Natural killer cell (primary cell): ENCODE measurements around the gene BCR. TPM values are rescaled to one million over a fixed set of nuclear protein-coding genes. Genes with fewer than 3 reads are reported as not detected.

ENCODE experiments used
- ATAC-seq, 3 donors: fragments of 150-1000 bp in 2 of 3; fragments of 200-7000 bp in 1 of 3; cut with Tn5 transposase; 1 replicate in 1 of 3; 2 replicates in 2 of 3; pipeline ENCODE4 v1.10.0; 2021; ENCODE audit warnings: mild to moderate bottlenecking in 2 of 3, moderate library complexity in 2 of 3
- DNase-seq, 2 donors: peaks; one replicate each; pipeline versions ENCODE4 v3.0.0 to v3.0.0-alpha.2; 2013 to 2021; ENCODE audit warnings: mixed read lengths in 1 of 2
- H3K27ac ChIP-seq: one replicate; pipeline ENCODE4 v1.5.1; 2013; ENCODE audit warnings: mild to moderate bottlenecking, low read length
- H3K27me3 ChIP-seq: one replicate; pipeline ENCODE4 v1.6.1; 2013; ENCODE audit warnings: low read length; ENCODE audit not compliant: control insufficient read depth, insufficient read depth
- H3K36me3 ChIP-seq: one replicate; pipeline ENCODE4 v1.6.1; 2013; ENCODE audit warnings: low read length; ENCODE audit not compliant: control insufficient read depth, insufficient read depth
- H3K4me1 ChIP-seq: one replicate; pipeline ENCODE4 v1.6.1; 2013; ENCODE audit warnings: low read length; ENCODE audit not compliant: control insufficient read depth, insufficient read depth
- H3K4me3 ChIP-seq: one replicate; pipeline ENCODE4 v1.5.1; 2013; ENCODE audit warnings: low read length
- H3K9me3 ChIP-seq: one replicate; pipeline ENCODE4 v1.6.1; 2013; ENCODE audit warnings: low read length; ENCODE audit not compliant: control insufficient read depth, insufficient read depth
- H3K27ac Mint-ChIP-seq, 2 donors: one replicate each; pipeline ENCODE4 v1.8.0; 2022; ENCODE audit warnings: mild to moderate bottlenecking in 2 of 2, mixed read lengths in 2 of 2, moderate library complexity in 1 of 2
- H3K27me3 Mint-ChIP-seq, 2 donors: one replicate each; pipeline ENCODE4 v1.8.0; 2022; ENCODE audit warnings: low read depth in 2 of 2, mixed read lengths in 2 of 2
- H3K36me3 Mint-ChIP-seq: one replicate; pipeline ENCODE4 v1.8.0; 2022; ENCODE audit warnings: mixed read lengths
- H3K4me1 Mint-ChIP-seq, 2 donors: one replicate each; pipeline ENCODE4 v1.8.0; 2022; ENCODE audit warnings: mixed read lengths in 2 of 2
- H3K4me3 Mint-ChIP-seq: one replicate; pipeline ENCODE4 v1.8.0; 2022; ENCODE audit warnings: mild to moderate bottlenecking, moderate library complexity, mixed read lengths
- H3K9me3 Mint-ChIP-seq, 2 donors: one replicate each; pipeline ENCODE4 v1.8.0; 2022; ENCODE audit warnings: mixed read lengths in 2 of 2
- WGBS: methylation state at CpG from one replicate; pipeline ENCODE4 v1.1.7; 2013; ENCODE audit warnings: missing lambda C conversion rate; ENCODE audit not compliant: insufficient coverage; 5-methylcytosine and 5-hydroxymethylcytosine counted together
- intact Hi-C: fragments of 100-400 bp; cut with micrococcal nuclease; formaldehyde crosslinking; loops from one replicate; pipeline ENCODE4 v1.14.2; 2022
- total RNA-seq, 4 donors: library from RNA; stranded (reverse); fragments of 120-200 nt in 1 of 4; gene quantifications; one replicate each; pipeline versions ENCODE4 v1.2.3 to v1.2.4, GENCODE V29; 2013 to 2022
- TF ChIP-seq, protein P1 (sequence below): fragments of 200-600 bp; IDR thresholded peaks from one replicate; pipeline ENCODE4 v1.8.0; 2022; ENCODE audit warnings: antibody characterized with exemption

Gene BCR
- total RNA-seq, 3 donors from 2014 or later (not counting 1 experiment from before 2014, with no cell fraction given): 166 to 186 (median 167) TPM

DNA sequence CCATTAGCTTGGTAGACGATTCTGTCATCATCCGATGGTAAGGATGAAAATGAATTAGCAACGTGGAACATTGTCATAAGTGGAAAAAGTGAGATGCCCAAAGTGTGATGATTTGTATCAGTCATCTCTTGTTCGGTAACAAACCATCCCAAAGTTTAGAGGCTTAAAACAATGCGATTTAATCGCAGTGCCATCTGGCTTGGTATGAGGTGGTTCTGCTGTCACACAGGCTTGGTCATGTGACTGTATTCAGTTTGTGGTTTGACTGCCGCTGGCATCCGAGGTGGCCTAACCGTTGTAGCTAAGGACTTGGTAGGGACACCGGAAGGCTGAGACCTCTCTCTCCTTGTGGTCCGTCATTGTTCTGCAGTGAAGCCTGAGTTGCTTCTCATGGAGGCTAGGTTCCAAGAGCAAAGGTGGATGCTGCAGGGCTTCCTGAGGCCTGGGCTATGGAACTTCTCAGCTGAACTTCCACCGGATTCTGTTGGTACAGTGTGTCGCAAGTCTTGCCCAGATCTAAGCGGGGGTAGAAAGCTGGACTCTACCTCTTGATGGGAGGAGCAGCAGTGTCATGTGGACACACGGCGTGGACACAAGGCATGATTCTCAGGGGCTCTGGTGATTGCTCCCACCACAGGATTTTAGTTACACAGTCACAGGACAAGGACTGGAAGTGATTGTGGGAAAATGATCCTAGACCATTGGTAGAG, 36.3 kb downstream of the BCR start:
- TF ChIP-seq, protein P1, sequence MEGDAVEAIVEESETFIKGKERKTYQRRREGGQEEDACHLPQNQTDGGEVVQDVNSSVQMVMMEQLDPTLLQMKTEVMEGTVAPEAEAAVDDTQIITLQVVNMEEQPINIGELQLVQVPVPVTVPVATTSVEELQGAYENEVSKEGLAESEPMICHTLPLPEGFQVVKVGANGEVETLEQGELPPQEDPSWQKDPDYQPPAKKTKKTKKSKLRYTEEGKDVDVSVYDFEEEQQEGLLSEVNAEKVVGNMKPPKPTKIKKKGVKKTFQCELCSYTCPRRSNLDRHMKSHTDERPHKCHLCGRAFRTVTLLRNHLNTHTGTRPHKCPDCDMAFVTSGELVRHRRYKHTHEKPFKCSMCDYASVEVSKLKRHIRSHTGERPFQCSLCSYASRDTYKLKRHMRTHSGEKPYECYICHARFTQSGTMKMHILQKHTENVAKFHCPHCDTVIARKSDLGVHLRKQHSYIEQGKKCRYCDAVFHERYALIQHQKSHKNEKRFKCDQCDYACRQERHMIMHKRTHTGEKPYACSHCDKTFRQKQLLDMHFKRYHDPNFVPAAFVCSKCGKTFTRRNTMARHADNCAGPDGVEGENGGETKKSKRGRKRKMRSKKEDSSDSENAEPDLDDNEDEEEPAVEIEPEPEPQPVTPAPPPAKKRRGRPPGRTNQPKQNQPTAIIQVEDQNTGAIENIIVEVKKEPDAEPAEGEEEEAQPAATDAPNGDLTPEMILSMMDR: no peak
- peak overlapping the region; percentile 92 to 96 for H3K27ac Mint-ChIP-seq
- WGBS: 9% methylated on average over 16 of the region's 16 CpGs
- H3K9me3 Mint-ChIP-seq: no peaks in the 10 kb centered on the region
- peak overlapping the region; percentile 88 for H3K4me3 Mint-ChIP-seq
- H3K27me3 Mint-ChIP-seq: no peaks in the 10 kb centered on the region
- peak overlapping the region; percentile 58 for H3K27ac ChIP-seq
- H3K4me1 ChIP-seq: peaks cover 74% of the 10 kb centered on the region
- ATAC-seq (peak; percentile 49 to 74 (median 67)), DNase-seq (peak; percentile 38 to 71)
- H3K36me3 ChIP-seq: no peaks in the 10 kb centered on the region
- H3K36me3 Mint-ChIP-seq: no peaks in the 10 kb centered on the region
- H3K4me3 ChIP-seq: no peak overlapping the region
- H3K27me3 ChIP-seq: no peaks in the 10 kb centered on the region
- intact Hi-C loops: loop anchor here (1.0 to 5.0 kb wide), 4 partner anchors 34 to 72 kb away; partner anchors contain the start of gene RAB36
- no peaks in the 10 kb centered on the region for H3K9me3 ChIP-seq
- peaks cover 85 to 99% of the 10 kb centered on the region in 2 donors for H3K4me1 Mint-ChIP-seq

DNA sequence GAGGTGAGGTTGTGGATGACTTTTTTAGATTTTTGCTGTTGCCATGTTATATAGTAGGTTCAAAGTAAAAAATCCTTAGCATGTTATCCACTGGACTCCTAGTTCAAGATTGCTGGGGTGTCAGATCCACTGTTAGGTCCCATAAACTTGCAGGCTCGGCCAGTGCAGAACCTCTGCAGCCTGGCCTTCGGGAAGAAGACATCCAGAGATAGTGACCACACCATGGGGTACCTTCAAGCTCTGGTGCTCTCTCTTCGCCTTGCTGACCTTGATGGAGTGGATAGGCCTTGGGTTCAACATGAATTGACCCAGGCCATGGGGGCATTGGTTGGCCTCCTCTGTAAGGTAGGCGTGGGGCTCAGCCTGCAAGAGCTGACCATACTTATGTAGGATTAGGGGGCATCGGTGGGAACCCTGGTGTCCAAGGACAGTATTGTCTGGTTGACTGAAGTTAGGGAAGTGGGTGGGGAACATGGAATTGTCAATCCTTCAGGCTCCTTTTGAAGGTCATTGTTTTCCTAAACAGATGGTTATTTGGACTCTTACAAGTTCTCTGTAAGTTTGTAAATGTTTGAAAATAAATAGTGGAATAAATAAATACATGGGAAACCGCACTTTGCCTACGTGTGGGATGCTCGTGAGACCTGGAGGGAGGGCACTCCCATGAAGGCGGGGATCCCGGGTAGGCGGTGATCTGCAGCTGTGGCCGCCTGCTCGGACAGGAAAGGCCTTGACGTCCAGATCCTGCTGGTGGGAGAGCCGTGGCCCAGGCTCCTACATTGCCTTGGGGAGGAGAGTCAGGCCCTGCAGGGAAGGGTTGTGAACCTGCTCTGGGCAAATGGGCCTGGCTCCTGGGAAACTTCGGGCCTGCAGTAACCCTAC, 37.1 kb downstream of the BCR start:
- Histone ChIP-seq H3K27ac (peak overlapping the region; percentile 58), H3K36me3 (no peaks in the 10 kb centered on the region), H3K9me3 (no peaks in the 10 kb centered on the region), H3K27me3 (no peaks in the 10 kb centered on the region), H3K4me1 (peaks cover 76% of the 10 kb centered on the region), H3K4me3 (no peak overlapping the region)
- no peak for DNase-seq
- 87% methylated on average over 16 of the region's 16 CpGs for WGBS
- intact Hi-C loops: loop anchor here (2.0 to 5.0 kb wide), 4 partner anchors 17 to 73 kb away; partner anchors contain the start of gene RAB36
- H3K36me3 Mint-ChIP-seq: no peaks in the 10 kb centered on the region
- H3K4me1 Mint-ChIP-seq: peaks cover 88 to 99% of the 10 kb centered on the region in 2 donors
- H3K4me3 Mint-ChIP-seq: peak overlapping the region; percentile 88
- TF ChIP-seq, protein P1: no peak
- H3K27ac Mint-ChIP-seq: peak overlapping the region; percentile 92 to 96
- H3K27me3 Mint-ChIP-seq: no peaks in the 10 kb centered on the region
- ATAC-seq: no peak
- no peaks in the 10 kb centered on the region for H3K9me3 Mint-ChIP-seq

DNA sequence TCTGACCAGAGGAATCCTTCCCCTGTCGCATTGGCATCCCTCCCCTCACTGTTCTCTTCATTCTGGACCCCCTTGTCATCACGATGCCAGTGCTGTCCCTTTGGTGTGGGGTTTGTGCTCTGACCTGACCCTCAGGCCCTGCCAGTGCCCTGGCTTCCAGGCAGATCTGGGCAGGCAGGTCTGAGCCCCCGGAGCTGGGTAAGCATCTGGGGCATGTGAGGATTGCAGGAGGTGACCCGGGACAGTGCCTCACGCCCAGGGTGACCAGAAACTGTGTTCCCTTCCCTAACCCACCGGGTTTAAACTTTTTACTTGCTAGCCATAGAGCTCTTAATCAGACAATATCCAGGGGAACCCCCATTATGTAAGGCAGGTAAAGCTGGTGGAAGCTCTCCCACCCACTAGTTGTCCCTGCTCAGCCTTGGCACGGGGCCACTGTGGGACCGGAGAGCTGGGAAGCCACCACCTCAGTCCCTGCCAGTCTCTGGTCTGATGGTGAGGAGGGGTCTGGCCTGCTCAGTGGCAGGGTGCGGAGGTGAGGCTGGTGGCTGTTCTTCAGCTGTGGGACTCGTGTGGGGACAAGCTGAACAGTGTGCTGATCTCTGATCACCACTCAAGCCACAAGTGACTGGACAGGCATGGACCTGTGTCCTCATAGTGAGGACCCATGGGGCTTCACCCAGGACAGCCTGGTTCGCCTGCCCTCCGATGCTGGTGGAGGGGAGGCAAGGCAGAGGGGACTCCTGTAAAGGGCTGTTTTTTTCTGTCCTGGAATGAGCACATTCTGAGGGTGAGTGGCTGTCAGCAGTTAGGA, 38.0 kb downstream of the BCR start:
- peaks cover 78% of the 10 kb centered on the region for H3K4me1 ChIP-seq
- no peaks in the 10 kb centered on the region for H3K9me3 ChIP-seq
- Mint-ChIP-seq H3K27me3 (no peaks in the 10 kb centered on the region), H3K36me3 (no peaks in the 10 kb centered on the region), H3K27ac (peak overlapping the region; percentile 92 to 96), H3K4me1 (peaks cover 97 to 99% of the 10 kb centered on the region in 2 donors), H3K9me3 (no peaks in the 10 kb centered on the region), H3K4me3 (peak overlapping the region; percentile 88)
- WGBS: 52% methylated on average over 12 of the region's 12 CpGs
- TF ChIP-seq, protein P1: no peak
- no peaks in the 10 kb centered on the region for H3K27me3 ChIP-seq
- intact Hi-C loops: loop anchor here (2.0 to 5.0 kb wide), 2 partner anchors 17 to 59 kb away; no protein-coding TSS in a partner anchor
- no peaks in the 10 kb centered on the region for H3K36me3 ChIP-seq
- H3K4me3 ChIP-seq: no peak overlapping the region
- no peak for ATAC-seq
- peak overlapping the region; percentile 39 for H3K27ac ChIP-seq
- peak in 1 of 2 donors; percentile 52 for DNase-seq
